IMR-90 (cell line): ENCODE data around the gene MNAT1. TPM values are rescaled to one million over a fixed set of nuclear protein-coding genes. Genes with fewer than 3 reads are reported as not detected.

ENCODE experiments used
- ATAC-seq: fragments of 200-7000 bp; cut with Tn5 transposase; 2 replicates; pipeline ENCODE4 v1.9.1; 2020; ENCODE audit warnings: low read depth, mild to moderate bottlenecking, moderate library complexity
- BruUV-seq: library from RNA; stranded (reverse); fragments of 400-500 nt; replicated peaks from 2 replicates; lab custom pipeline; 2021; lab: Mats Ljungman, UMichigan
- CTCF ChIA-PET: fragments of 300-600 bp; formaldehyde crosslinking; extraction: SDS; loops from one replicate; lab custom pipeline; 2021; ENCODE audit warnings: antibody characterized with exemption; lab: Yijun Ruan, JAX
- POLR2A ChIA-PET: fragments of 300-600 bp; sonication (Branson Sonifier 250); formaldehyde crosslinking; loops from one replicate; lab custom pipeline; 2022; ENCODE audit warnings: antibody characterized with exemption; ENCODE audit not compliant: unreplicated experiment; lab: Charles Lee
- DNase-seq: peaks from one replicate; pipeline ENCODE4 v3.0.0; 2013
- H2AFZ ChIP-seq: replicated peaks from 2 replicates; pipeline ENCODE3; 2013; ENCODE audit warnings: low read length, mild to moderate bottlenecking; ENCODE audit not compliant: poor library complexity
- H2AK5ac ChIP-seq: 2 replicates; pipeline ENCODE4 v1.6.1; 2013; ENCODE audit warnings: low read depth, low read length, inconsistent platforms
- H2AK9ac ChIP-seq: replicated peaks from 2 replicates; pipeline ENCODE3; 2013; ENCODE audit warnings: mild to moderate bottlenecking, low read depth, low read length, moderate library complexity; ENCODE audit not compliant: poor library complexity
- H2BK120ac ChIP-seq: 2 replicates; pipeline ENCODE4 v1.6.1; 2013; ENCODE audit warnings: low read depth, low read length, inconsistent platforms
- H2BK15ac ChIP-seq: 3 replicates; pipeline ENCODE4 v1.6.1; 2013; ENCODE audit warnings: low read depth, low read length, inconsistent platforms
- H2BK20ac ChIP-seq: 2 replicates; pipeline ENCODE4 v1.6.1; 2013; ENCODE audit warnings: low read depth, mild to moderate bottlenecking, inconsistent platforms, low read length, moderate library complexity
- H2BK5ac ChIP-seq: 2 replicates; pipeline ENCODE4 v1.6.1; 2013; ENCODE audit warnings: mild to moderate bottlenecking, low read depth, low read length, inconsistent platforms; ENCODE audit not compliant: poor library complexity, severe bottlenecking
- H3K14ac ChIP-seq: replicated peaks from 2 replicates; pipeline ENCODE4 v1.6.1; 2013; ENCODE audit warnings: low read depth, low read length, inconsistent platforms
- H3K18ac ChIP-seq: 2 replicates; pipeline ENCODE4 v1.6.1; 2013; ENCODE audit warnings: low read depth, low read length, control low read depth
- H3K23ac ChIP-seq: 2 replicates; pipeline ENCODE4 v1.6.1; 2013; ENCODE audit warnings: low read depth, low read length, inconsistent platforms
- H3K27ac ChIP-seq: 2 replicates; pipeline ENCODE4 v1.5.1; 2013; ENCODE audit warnings: mild to moderate bottlenecking, control low read depth, low read length; ENCODE audit not compliant: insufficient read depth
- H3K27me3 ChIP-seq: 2 replicates; pipeline ENCODE4 v1.6.1; 2013; ENCODE audit warnings: low read length; ENCODE audit not compliant: control insufficient read depth, insufficient read depth
- H3K36me3 ChIP-seq: 2 replicates; pipeline ENCODE4 v1.6.1; 2013; ENCODE audit warnings: low read length, mixed read lengths; ENCODE audit not compliant: control insufficient read depth, insufficient read depth
- H3K4ac ChIP-seq: 2 replicates; pipeline ENCODE4 v1.6.1; 2013; ENCODE audit warnings: low read depth, low read length, inconsistent platforms
- H3K4me1 ChIP-seq: 2 replicates; pipeline ENCODE4 v1.6.1; 2013; ENCODE audit warnings: low read length, mixed read lengths; ENCODE audit not compliant: control insufficient read depth, insufficient read depth
- H3K4me2 ChIP-seq: 2 replicates; pipeline ENCODE4 v1.6.1; 2013; ENCODE audit warnings: low read depth, mild to moderate bottlenecking, control low read depth, low read length, moderate library complexity
- H3K4me3 ChIP-seq: 2 replicates; pipeline ENCODE4 v1.5.1; 2013; ENCODE audit warnings: low read depth, mild to moderate bottlenecking, control low read depth, low read length, moderate library complexity; ENCODE audit not compliant: insufficient read depth
- H3K56ac ChIP-seq: 2 replicates; pipeline ENCODE4 v1.6.1; 2013; ENCODE audit warnings: low read length, inconsistent platforms; ENCODE audit not compliant: insufficient read depth; ENCODE audit errors: extremely low read depth
- H3K79me1 ChIP-seq, 2 experiments: 2 replicates each; pipeline ENCODE4 v1.6.1; 2013; ENCODE audit warnings: low read length in 2 of 2, inconsistent platforms in 1 of 2, low read depth in 1 of 2
- H3K9ac ChIP-seq: 2 replicates; pipeline ENCODE4 v1.6.1; 2013; ENCODE audit warnings: low read depth, low read length, control low read depth
- H3K9me1 ChIP-seq: 2 replicates; pipeline ENCODE4 v1.6.1; 2013; ENCODE audit warnings: low read length, inconsistent platforms; ENCODE audit not compliant: insufficient read depth
- H3K9me3 ChIP-seq: 2 replicates; pipeline ENCODE4 v1.6.1; 2013; ENCODE audit warnings: low read length; ENCODE audit not compliant: control insufficient read depth, insufficient read depth
- H4K20me1 ChIP-seq: 2 replicates; pipeline ENCODE4 v1.6.1; 2013; ENCODE audit warnings: low read length, inconsistent platforms; ENCODE audit not compliant: insufficient read depth
- H4K5ac ChIP-seq: 2 replicates; pipeline ENCODE4 v1.6.1; 2013; ENCODE audit warnings: mild to moderate bottlenecking, low read depth, low read length, control low read depth
- H4K8ac ChIP-seq, 2 experiments: 2 replicates each; pipeline ENCODE4 v1.6.1; 2013; ENCODE audit warnings: low read depth in 2 of 2, low read length in 2 of 2, control low read depth in 1 of 2, inconsistent platforms in 1 of 2
- H4K91ac ChIP-seq: 2 replicates; pipeline ENCODE4 v1.6.1; 2013; ENCODE audit warnings: low read depth, low read length, inconsistent platforms; ENCODE audit not compliant: insufficient read depth
- BHLHE40 ChIP-seq: fragments of 150-350 bp; IDR thresholded peaks from 2 replicates; pipeline ENCODE4 v1.6.1; 2016; ENCODE audit warnings: mild to moderate bottlenecking, low read depth, low read length
- CEBPB ChIP-seq: IDR thresholded peaks from 2 replicates; pipeline ENCODE4 v1.6.1; 2012; ENCODE audit warnings: low read depth, low read length, improper control_type of control experiment
- CHD1 ChIP-seq: IDR thresholded peaks from 2 replicates; pipeline ENCODE4 v1.6.1; 2012; ENCODE audit warnings: low read depth, low read length, improper control_type of control experiment
- CTCF ChIP-seq: conservative IDR thresholded peaks from 2 replicates; pipeline ENCODE4 v1.5.1; 2012; ENCODE audit warnings: mild to moderate bottlenecking, low read depth, low read length, improper control_type of control experiment
- ELK1 ChIP-seq: fragments of 150-350 bp; IDR thresholded peaks from 2 replicates; pipeline ENCODE4 v1.6.1; 2016; ENCODE audit warnings: low read depth, mild to moderate bottlenecking, low read length, moderate library complexity, borderline replicate concordance
- FOS ChIP-seq: fragments of 150-350 bp; IDR thresholded peaks from 2 replicates; pipeline ENCODE4 v1.6.1; 2016; ENCODE audit warnings: low read depth, low read length
- MAFK ChIP-seq: IDR thresholded peaks from 2 replicates; pipeline ENCODE4 v1.6.1; 2012; ENCODE audit warnings: low read depth, low read length, improper control_type of control experiment
- MAZ ChIP-seq: IDR thresholded peaks from 2 replicates; pipeline ENCODE4 v1.6.1; 2012; ENCODE audit warnings: low read depth, mild to moderate bottlenecking, low read length, improper control_type of control experiment, moderate library complexity, borderline replicate concordance
- MXI1 ChIP-seq: IDR thresholded peaks from 2 replicates; pipeline ENCODE4 v1.6.1; 2012; ENCODE audit warnings: low read depth, mild to moderate bottlenecking, low read length, moderate library complexity, borderline replicate concordance
- NFE2L2 ChIP-seq: fragments of 150-350 bp; IDR thresholded peaks from 2 replicates; pipeline ENCODE4 v1.6.1; 2016; ENCODE audit warnings: low read depth, mild to moderate bottlenecking, low read length
- POLR2A ChIP-seq: IDR thresholded peaks from 2 replicates; pipeline ENCODE4 v1.6.1; 2012; ENCODE audit warnings: mild to moderate bottlenecking, low read depth, low read length
- RAD21 ChIP-seq: IDR thresholded peaks from 2 replicates; pipeline ENCODE4 v1.6.1; 2012; ENCODE audit warnings: low read length, improper control_type of control experiment
- RCOR1 ChIP-seq: IDR thresholded peaks from 2 replicates; pipeline ENCODE4 v1.6.1; 2012; ENCODE audit warnings: mild to moderate bottlenecking, low read length, improper control_type of control experiment; ENCODE audit not compliant: insufficient replicate concordance
- RFX5 ChIP-seq: IDR thresholded peaks from 2 replicates; pipeline ENCODE4 v1.8.0; 2012; ENCODE audit warnings: low read depth, mild to moderate bottlenecking, low read length, moderate library complexity
- SMC3 ChIP-seq: fragments of 150-350 bp; IDR thresholded peaks from 2 replicates; pipeline ENCODE4 v1.6.1; 2016; ENCODE audit warnings: low read depth, mild to moderate bottlenecking, antibody characterized with exemption, low read length, moderate library complexity
- USF2 ChIP-seq: fragments of 150-350 bp; IDR thresholded peaks from 2 replicates; pipeline ENCODE4 v1.6.1; 2017; ENCODE audit warnings: mild to moderate bottlenecking, antibody characterized with exemption, low read length, low read depth
- WGBS, 2 experiments: methylation state at CpG; one replicate each; pipeline versions ENCODE4 v1.1.5 to v1.1.7; 2013; ENCODE audit warnings: missing lambda C conversion rate in 2 of 2; ENCODE audit not compliant: insufficient read length in 1 of 2; ENCODE audit errors: extremely low coverage in 2 of 2; 5-methylcytosine and 5-hydroxymethylcytosine counted together
- dilution Hi-C: fragments of 300-500 bp; cut with HindIII; formaldehyde crosslinking; loops from one replicate; pipeline ENCODE4 v1.14.3; 2018; ENCODE audit warnings: low sequenced_read_pairs; ENCODE audit not compliant: unreplicated experiment
- in situ Hi-C: fragments of 300-500 bp; cut with MboI; formaldehyde crosslinking; loops from 3 replicates; pipeline ENCODE4 v1.14.3; 2019; ENCODE audit warnings: low sequenced_read_pairs, inconsistent platforms, mixed read lengths
- intact Hi-C: fragments of 100-400 bp; cut with micrococcal nuclease; formaldehyde crosslinking; loops from 2 replicates; pipeline ENCODE4 v1.10.0; 2022
- polyA plus RNA-seq, 3 experiments: library from polyadenylated mRNA; depleted of rRNA; stranded (reverse); fragments of >200 nt; gene quantifications; 2 replicates each; pipeline ENCODE4 v1.2.3, GENCODE V29; 2012; ENCODE audit warnings: low replicate concordance in 1 of 3
- total RNA-seq: library from RNA; depleted of rRNA; stranded (reverse); fragments of >200 nt; gene quantifications from 2 replicates; pipeline ENCODE4 v1.2.3, GENCODE V29; 2012

Gene MNAT1
- total and polyA plus RNA-seq, 2 of the 4 experiments (the other 2 are of a cell fraction): 48.2 to 53.0 TPM

- no peak overlapping the region for H2BK20ac ChIP-seq
- H4K5ac ChIP-seq: no peak overlapping the region
- in situ Hi-C loops: no loop called here
- no peaks in the 10 kb centered on the region for H4K20me1 ChIP-seq
- no peak overlapping the region for H2BK5ac ChIP-seq
- no peak overlapping the region for H3K18ac ChIP-seq
- H4K91ac ChIP-seq: no peak overlapping the region
- H2AFZ ChIP-seq: no peak overlapping the region
- WGBS, 2 experiments: no CpG with 5 or more reads among the region's 3 CpGs
- ChIA-PET POLR2A (interaction anchor here (0.5 kb wide), 1 partner anchor 196 kb away, joined by 3 read pairs; no protein-coding TSS in a partner anchor), CTCF (no interaction called here)
- H3K4me1 ChIP-seq: no peaks in the 10 kb centered on the region
- H3K56ac ChIP-seq: no peak overlapping the region
- ATAC-seq (no peak), DNase-seq (no peak)
- no peaks in the 10 kb centered on the region for H3K9me1 ChIP-seq
- dilution Hi-C loops: no loop called here
- TF ChIP-seq MXI1: no peak
- TF ChIP-seq MAFK: no peak
- no peak for TF ChIP-seq USF2
- TF ChIP-seq CTCF: no peak
- TF ChIP-seq RCOR1: no peak
- TF ChIP-seq CEBPB: no peak
- no peak for TF ChIP-seq NFE2L2
- no peak for TF ChIP-seq POLR2A
- no peak for TF ChIP-seq BHLHE40
- TF ChIP-seq SMC3: no peak
- TF ChIP-seq CHD1: no peak
- TF ChIP-seq MAZ: no peak
- no peak for TF ChIP-seq ELK1
- no peak for TF ChIP-seq RFX5
- no peak for TF ChIP-seq FOS
- TF ChIP-seq RAD21: no peak
- H3K9ac ChIP-seq: no peak overlapping the region
- H2BK120ac ChIP-seq: no peak overlapping the region
- H3K36me3 ChIP-seq: no peaks in the 10 kb centered on the region
- H3K4me3 ChIP-seq: no peak overlapping the region
- BruUV-seq: no TSS peak
- H2AK9ac ChIP-seq: no peak overlapping the region
- no peak overlapping the region for H2BK15ac ChIP-seq
- no peaks in the 10 kb centered on the region for H3K79me1 ChIP-seq
- H3K27ac ChIP-seq: no peak overlapping the region
- H4K8ac ChIP-seq: no peak overlapping the region
- intact Hi-C loops: no loop called here
- no peak overlapping the region for H3K4ac ChIP-seq
- no peak overlapping the region for H2AK5ac ChIP-seq
- H3K27me3 ChIP-seq: no peaks in the 10 kb centered on the region
- no peak overlapping the region for H3K14ac ChIP-seq
- no peaks in the 10 kb centered on the region for H3K9me3 ChIP-seq
- H3K23ac ChIP-seq: no peak overlapping the region
- no peak overlapping the region for H3K4me2 ChIP-seq
Observed at GRCh38 chr14:60691383-60692113, 43.0 kb upstream of the MNAT1 start.
